NCI-H774 (cell line): ENCODE data around the gene FAM222B.
"Not testable (repeated sequence)": the region's sequence is repeated elsewhere in the genome, so short reads cannot be mapped to it uniquely, and the experiment has no call there.

Source experiments
- DNase-seq: peaks from one replicate; lab custom pipeline; 2025; lab: John Stamatoyannopoulos, UW

The FAM222B gene

GRCh38 chr17:28726627-28727491 is 115.7 kb downstream of the FAM222B start:
- peak; percentile 97 for DNase-seq

GRCh38 chr17:28726226-28726626 is 116.4 kb downstream of the FAM222B start, which contains the start of gene TLCD1:
TLCD1 (minus strand) TSS chr17:28726233; CDS start chr17:28726097, 136 bp downstream.
- DNase-seq = peak; percentile 83

- DNase-seq = peak; percentile 91
Measured at GRCh38 chr17:28725660-28726225, 116.8 kb downstream of the FAM222B start.

- no peak for DNase-seq
Measured at GRCh38 chr17:28725166-28725659, 117.4 kb downstream of the FAM222B start.

GRCh38 chr17:28724500-28725165 is 118.0 kb downstream of the FAM222B start:
- no peak for DNase-seq

- DNase-seq = not testable (repeated sequence)
Measured at GRCh38 chr17:28723836-28724499, 118.6 kb downstream of the FAM222B start.

- DNase-seq = no peak
Measured at GRCh38 chr17:28723159-28723835, 119.3 kb downstream of the FAM222B start.

- DNase-seq = no peak
Measured at GRCh38 chr17:28722417-28723158, 120.0 kb downstream of the FAM222B start.

- not testable (repeated sequence) for DNase-seq
Measured at GRCh38 chr17:28720997-28721329, 121.6 kb downstream of the FAM222B start.

GRCh38 chr17:28720247-28720996 is 122.2 kb downstream of the FAM222B start:
- DNase-seq = no peak

GRCh38 chr17:28719021-28719433 is 123.6 kb downstream of the FAM222B start:
- no peak for DNase-seq

- DNase-seq = no peak
Measured at GRCh38 chr17:28718333-28719020, 124.1 kb downstream of the FAM222B start.

GRCh38 chr17:28717578-28718332 is 124.8 kb downstream of the FAM222B start, which contains the start of gene RAB34:
RAB34 (minus strand) TSS chr17:28717868; CDS start chr17:28717266, 602 bp downstream.
- no peak for DNase-seq

- DNase-seq = no peak
Measured at GRCh38 chr17:28716740-28717577, 125.6 kb downstream of the FAM222B start.

- no peak for DNase-seq
Measured at GRCh38 chr17:28715217-28715616, 127.4 kb downstream of the FAM222B start.

GRCh38 chr17:28714281-28714680 is 128.3 kb downstream of the FAM222B start:
- DNase-seq = no peak

- no peak for DNase-seq
Measured at GRCh38 chr17:28712705-28713415, 129.7 kb downstream of the FAM222B start.
